ENCODE results near the gene NISCH.

DNA sequence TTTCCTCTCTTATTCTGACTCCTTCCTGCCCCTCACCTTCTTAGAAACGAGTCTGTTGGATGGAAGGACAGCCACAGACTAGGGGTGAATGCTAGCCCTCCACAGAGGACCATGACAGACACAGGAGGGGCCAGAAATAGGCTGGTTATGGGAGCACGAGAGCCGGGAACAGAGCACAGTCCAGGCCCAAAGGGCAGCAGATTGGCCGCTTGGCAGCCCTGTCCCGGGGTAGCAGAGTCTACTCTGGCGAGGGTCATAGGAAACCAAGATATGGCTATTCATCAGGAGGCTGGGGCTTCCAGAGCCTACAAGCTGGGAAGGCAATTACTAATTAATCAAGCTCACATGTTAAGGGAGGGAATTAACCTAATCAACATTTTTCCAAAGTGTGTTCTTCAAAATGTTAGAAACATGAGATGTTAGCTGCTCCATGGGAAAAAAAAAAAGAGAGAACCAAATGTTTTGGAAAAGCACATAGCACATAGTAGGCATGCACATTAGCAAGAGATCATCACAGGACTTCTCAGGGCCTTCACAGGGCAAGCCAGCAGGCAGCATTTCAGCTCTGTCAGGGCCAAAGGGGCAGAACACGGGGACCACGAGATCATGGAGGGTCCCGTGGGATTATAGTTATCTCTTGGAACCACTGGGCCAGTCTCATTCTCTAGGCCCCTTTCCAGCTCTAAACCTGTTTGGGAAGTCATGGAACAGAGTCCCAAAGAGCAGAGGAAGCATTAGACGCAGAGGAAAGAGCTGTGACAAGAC lies 23.8 kb upstream of the NISCH start:
- TF ChIP-seq POLR2AphosphoS5 (IDR thresholded peaks at IDR 0.05), result no peak
- TF ChIP-seq, protein P1, sequence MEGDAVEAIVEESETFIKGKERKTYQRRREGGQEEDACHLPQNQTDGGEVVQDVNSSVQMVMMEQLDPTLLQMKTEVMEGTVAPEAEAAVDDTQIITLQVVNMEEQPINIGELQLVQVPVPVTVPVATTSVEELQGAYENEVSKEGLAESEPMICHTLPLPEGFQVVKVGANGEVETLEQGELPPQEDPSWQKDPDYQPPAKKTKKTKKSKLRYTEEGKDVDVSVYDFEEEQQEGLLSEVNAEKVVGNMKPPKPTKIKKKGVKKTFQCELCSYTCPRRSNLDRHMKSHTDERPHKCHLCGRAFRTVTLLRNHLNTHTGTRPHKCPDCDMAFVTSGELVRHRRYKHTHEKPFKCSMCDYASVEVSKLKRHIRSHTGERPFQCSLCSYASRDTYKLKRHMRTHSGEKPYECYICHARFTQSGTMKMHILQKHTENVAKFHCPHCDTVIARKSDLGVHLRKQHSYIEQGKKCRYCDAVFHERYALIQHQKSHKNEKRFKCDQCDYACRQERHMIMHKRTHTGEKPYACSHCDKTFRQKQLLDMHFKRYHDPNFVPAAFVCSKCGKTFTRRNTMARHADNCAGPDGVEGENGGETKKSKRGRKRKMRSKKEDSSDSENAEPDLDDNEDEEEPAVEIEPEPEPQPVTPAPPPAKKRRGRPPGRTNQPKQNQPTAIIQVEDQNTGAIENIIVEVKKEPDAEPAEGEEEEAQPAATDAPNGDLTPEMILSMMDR (IDR thresholded peaks at IDR 0.05), result no peak

Measured in suprapubic skin (tissue), 3 donors.